PC-9 (cell line): ENCODE results near the gene IFT57.

Experiments
- EZH2 ChIP-seq: fragments of 200-600 bp; sonication (generic); IDR thresholded peaks from 2 replicates; pipeline ENCODE4 v1.8.0; 2017; ENCODE audit warnings: antibody characterized with exemption, low read depth
- TF ChIP-seq, protein P1 (sequence below): fragments of 200-600 bp; sonication (generic); conservative IDR thresholded peaks from 2 replicates; pipeline ENCODE4 v1.6.1; 2017; ENCODE audit warnings: mixed run types, antibody characterized with exemption, mild to moderate bottlenecking, moderate library complexity

DNA sequence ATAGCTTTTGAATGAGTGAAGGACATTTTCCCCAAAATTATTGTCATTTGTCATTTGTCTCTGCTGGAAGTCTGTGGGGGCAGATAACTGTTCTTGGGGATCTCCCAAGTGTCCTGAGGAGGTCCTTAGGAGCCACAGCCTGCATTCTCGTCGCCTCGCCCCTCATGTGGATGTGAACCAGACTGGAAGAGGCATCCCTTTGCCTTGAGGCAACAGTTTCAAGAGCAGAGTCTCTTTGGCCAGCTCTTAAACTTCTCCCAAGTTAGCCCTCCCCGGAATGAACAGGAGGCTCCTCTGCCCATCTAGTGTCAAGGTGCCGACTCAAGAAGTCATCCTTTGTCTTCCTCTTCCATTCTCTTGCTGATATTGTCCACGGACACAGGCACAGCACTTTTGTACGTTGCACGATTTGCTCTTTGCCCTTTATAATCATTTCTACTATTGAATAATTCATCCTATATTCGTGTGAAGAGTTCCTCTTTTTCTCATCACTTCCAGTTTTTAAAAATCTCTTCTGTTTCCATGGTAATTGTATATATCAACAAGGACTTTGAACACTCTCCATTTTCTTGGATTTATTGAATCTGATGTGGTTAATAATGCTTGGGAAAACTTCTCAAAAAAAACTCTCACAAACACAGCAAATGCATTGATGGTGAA, 90.6 kb downstream of the IFT57 start:
- TF ChIP-seq, protein P1, sequence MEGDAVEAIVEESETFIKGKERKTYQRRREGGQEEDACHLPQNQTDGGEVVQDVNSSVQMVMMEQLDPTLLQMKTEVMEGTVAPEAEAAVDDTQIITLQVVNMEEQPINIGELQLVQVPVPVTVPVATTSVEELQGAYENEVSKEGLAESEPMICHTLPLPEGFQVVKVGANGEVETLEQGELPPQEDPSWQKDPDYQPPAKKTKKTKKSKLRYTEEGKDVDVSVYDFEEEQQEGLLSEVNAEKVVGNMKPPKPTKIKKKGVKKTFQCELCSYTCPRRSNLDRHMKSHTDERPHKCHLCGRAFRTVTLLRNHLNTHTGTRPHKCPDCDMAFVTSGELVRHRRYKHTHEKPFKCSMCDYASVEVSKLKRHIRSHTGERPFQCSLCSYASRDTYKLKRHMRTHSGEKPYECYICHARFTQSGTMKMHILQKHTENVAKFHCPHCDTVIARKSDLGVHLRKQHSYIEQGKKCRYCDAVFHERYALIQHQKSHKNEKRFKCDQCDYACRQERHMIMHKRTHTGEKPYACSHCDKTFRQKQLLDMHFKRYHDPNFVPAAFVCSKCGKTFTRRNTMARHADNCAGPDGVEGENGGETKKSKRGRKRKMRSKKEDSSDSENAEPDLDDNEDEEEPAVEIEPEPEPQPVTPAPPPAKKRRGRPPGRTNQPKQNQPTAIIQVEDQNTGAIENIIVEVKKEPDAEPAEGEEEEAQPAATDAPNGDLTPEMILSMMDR, result no peak
- TF ChIP-seq EZH2, result no peak
